ENCODE measurements around the gene UCK1.

Gene UCK1

DNA sequence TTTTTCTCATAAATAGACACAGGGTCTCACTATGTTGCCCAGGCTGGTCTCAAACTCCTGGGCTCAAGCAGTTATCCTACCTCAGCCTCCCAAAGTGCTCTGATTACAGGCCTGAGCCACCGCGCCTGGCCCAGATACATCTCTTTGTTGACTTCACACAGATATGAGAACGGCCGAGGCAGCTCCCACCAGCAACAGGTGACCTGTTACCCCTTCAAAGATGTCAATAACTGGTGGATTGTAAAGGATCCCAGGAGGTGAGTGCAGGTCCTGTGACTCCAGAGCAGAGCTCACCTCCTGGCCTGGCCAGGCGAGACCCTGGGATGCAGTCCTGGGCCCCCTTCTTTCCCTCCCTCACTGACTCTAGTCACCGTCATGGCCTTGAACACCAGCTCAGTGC is 19.2 kb downstream of the UCK1 start:
- 96% methylated on average over 6 of the region's 6 CpGs for WGBS
- H3K36me3 ChIP-seq (ENCODE audit: control insufficient read depth in 1 of 2, insufficient read depth in 2 of 2, low read depth in 1 of 2, low read length in 2 of 2): peaks cover 85 to 87% of the 10 kb centered on the region in 2 experiments
- no peak overlapping the region for H3K4me2 ChIP-seq (ENCODE audit: low read length, poor library complexity, severe bottlenecking)
- no peaks in the 10 kb centered on the region for H3K4me1 ChIP-seq (ENCODE audit: control insufficient read depth, insufficient read depth, low read depth, low read length)
- no peak overlapping the region for H2BK120ac ChIP-seq (ENCODE audit: low read depth, low read length)
- no peak for DNase-seq
- H3K9me3 ChIP-seq (ENCODE audit: control insufficient read depth, low read length): no peaks in the 10 kb centered on the region
- no peak overlapping the region for H3K27ac ChIP-seq (ENCODE audit: low read length, poor library complexity, severe bottlenecking)
- H3K23ac ChIP-seq (ENCODE audit: low read length in 2 of 2): no peak overlapping the region
- no peak overlapping the region for H2AK5ac ChIP-seq (ENCODE audit: low read length, severe bottlenecking)
- H3K9ac ChIP-seq (ENCODE audit: low read length): no peak overlapping the region
- H3K79me1 ChIP-seq (replicated peaks; ENCODE audit: low read length, poor library complexity, severe bottlenecking): peaks cover 9% of the 10 kb centered on the region
- no peak overlapping the region for H4K91ac ChIP-seq (ENCODE audit: low read length)
- H2BK5ac ChIP-seq (ENCODE audit: low read depth, low read length, poor library complexity, severe bottlenecking): no peak overlapping the region
- no peak overlapping the region for H3K14ac ChIP-seq (ENCODE audit: low read length in 2 of 2)
- H2AFZ ChIP-seq (ENCODE audit: low read depth, low read length): no peak overlapping the region
- H3K4me3 ChIP-seq (ENCODE audit: insufficient read depth in 1 of 2, low read depth in 1 of 2, low read length in 2 of 2): no peak overlapping the region
- H3K18ac ChIP-seq (ENCODE audit: low read depth in 1 of 2, low read length in 2 of 2): no peak overlapping the region
- no peak overlapping the region for H2BK15ac ChIP-seq (ENCODE audit: low read depth, poor library complexity, severe bottlenecking)
- H4K8ac ChIP-seq (ENCODE audit: low read length): no peak overlapping the region
- no peaks in the 10 kb centered on the region for H3K27me3 ChIP-seq (ENCODE audit: control insufficient read depth in 1 of 2, insufficient read depth in 1 of 2, low read length in 2 of 2)
- no peak overlapping the region for H2BK12ac ChIP-seq (ENCODE audit: low read length in 2 of 2)
- no peak overlapping the region for H3K4ac ChIP-seq (ENCODE audit: low read depth in 1 of 2, low read length in 2 of 2)

DNA sequence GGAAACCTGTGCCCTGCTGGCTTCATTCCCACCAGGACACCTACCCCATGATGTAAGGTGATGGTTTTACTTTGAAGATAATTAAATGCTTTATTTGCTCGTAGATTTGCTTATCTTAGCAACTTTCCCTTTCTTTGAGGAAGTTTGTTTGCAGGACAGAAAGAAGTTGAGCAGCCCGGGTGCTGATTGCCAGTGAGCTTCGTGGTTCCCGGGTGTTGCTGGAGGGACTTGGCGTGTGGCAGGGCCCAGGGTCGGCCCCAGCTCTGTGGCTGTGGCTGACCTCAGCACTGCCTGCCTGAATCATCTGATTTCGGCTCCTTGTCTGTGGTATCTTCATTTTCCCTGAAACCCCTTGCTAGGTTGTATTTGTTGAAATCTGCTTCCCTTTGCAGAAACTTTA is 19.6 kb downstream of the UCK1 start:
- Histone ChIP-seq H3K23ac (ENCODE audit: low read length in 2 of 2) (no peak overlapping the region), H3K9me3 (ENCODE audit: control insufficient read depth, low read length) (no peaks in the 10 kb centered on the region), H2AK5ac (ENCODE audit: low read length, severe bottlenecking) (no peak overlapping the region), H3K27ac (ENCODE audit: low read length, poor library complexity, severe bottlenecking) (no peak overlapping the region), H2BK12ac (ENCODE audit: low read length in 2 of 2) (no peak overlapping the region), H3K9ac (ENCODE audit: low read length) (no peak overlapping the region), H3K27me3 (ENCODE audit: control insufficient read depth in 1 of 2, insufficient read depth in 1 of 2, low read length in 2 of 2) (no peaks in the 10 kb centered on the region), H2BK120ac (ENCODE audit: low read depth, low read length) (no peak overlapping the region), H3K36me3 (ENCODE audit: control insufficient read depth in 1 of 2, insufficient read depth in 2 of 2, low read depth in 1 of 2, low read length in 2 of 2) (peaks cover 81 to 83% of the 10 kb centered on the region in 2 experiments), H3K14ac (ENCODE audit: low read length in 2 of 2) (no peak overlapping the region), H2BK5ac (ENCODE audit: low read depth, low read length, poor library complexity, severe bottlenecking) (no peak overlapping the region), H3K4ac (ENCODE audit: low read depth in 1 of 2, low read length in 2 of 2) (no peak overlapping the region), H4K8ac (ENCODE audit: low read length) (no peak overlapping the region), H2BK15ac (ENCODE audit: low read depth, poor library complexity, severe bottlenecking) (no peak overlapping the region), H3K4me3 (ENCODE audit: insufficient read depth in 1 of 2, low read depth in 1 of 2, low read length in 2 of 2) (no peak overlapping the region), H3K4me1 (ENCODE audit: control insufficient read depth, insufficient read depth, low read depth, low read length) (no peaks in the 10 kb centered on the region), H3K4me2 (ENCODE audit: low read length, poor library complexity, severe bottlenecking) (no peak overlapping the region), H2AFZ (ENCODE audit: low read depth, low read length) (no peak overlapping the region), H3K18ac (ENCODE audit: low read depth in 1 of 2, low read length in 2 of 2) (no peak overlapping the region), H4K91ac (ENCODE audit: low read length) (no peak overlapping the region), H3K79me1 (replicated peaks; ENCODE audit: low read length, poor library complexity, severe bottlenecking) (peaks cover 9% of the 10 kb centered on the region)
- WGBS: 84% methylated on average over 7 of the region's 7 CpGs
- DNase-seq: no peak

DNA sequence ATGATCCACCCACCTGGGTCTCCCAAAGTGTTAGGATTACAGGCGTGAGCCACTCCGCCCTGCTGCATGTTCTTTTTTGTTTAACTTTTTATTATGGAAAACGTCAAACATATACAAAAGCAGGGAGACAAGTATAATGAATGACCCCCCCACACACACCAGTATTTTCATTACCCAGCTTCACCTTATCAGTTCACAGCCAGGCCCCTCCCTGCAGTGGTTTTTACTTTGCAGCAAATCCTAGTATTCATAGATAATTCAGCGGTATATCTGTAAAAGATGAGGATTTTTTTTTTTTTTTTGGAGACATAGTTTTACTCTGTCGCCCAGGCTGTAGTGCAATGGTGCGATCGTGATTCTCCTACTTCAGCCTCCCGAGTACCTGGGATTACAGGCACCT is 26.1 kb downstream of the UCK1 start:
- Histone ChIP-seq H2AK5ac (ENCODE audit: low read length, severe bottlenecking) (no peak overlapping the region), H3K4me1 (ENCODE audit: control insufficient read depth, insufficient read depth, low read depth, low read length) (peaks cover 24% of the 10 kb centered on the region), H3K4me2 (ENCODE audit: low read length, poor library complexity, severe bottlenecking) (no peak overlapping the region), H3K27me3 (ENCODE audit: control insufficient read depth in 1 of 2, insufficient read depth in 1 of 2, low read length in 2 of 2) (no peaks in the 10 kb centered on the region), H2AFZ (ENCODE audit: low read depth, low read length) (no peak overlapping the region), H2BK5ac (ENCODE audit: low read depth, low read length, poor library complexity, severe bottlenecking) (no peak overlapping the region), H3K4ac (ENCODE audit: low read depth in 1 of 2, low read length in 2 of 2) (no peak overlapping the region), H3K23ac (ENCODE audit: low read length in 2 of 2) (no peak overlapping the region), H3K9ac (ENCODE audit: low read length) (no peak overlapping the region), H2BK12ac (ENCODE audit: low read length in 2 of 2) (no peak overlapping the region), H3K9me3 (ENCODE audit: control insufficient read depth, low read length) (no peaks in the 10 kb centered on the region), H3K79me1 (replicated peaks; ENCODE audit: low read length, poor library complexity, severe bottlenecking) (peaks cover 23% of the 10 kb centered on the region), H3K36me3 (ENCODE audit: control insufficient read depth in 1 of 2, insufficient read depth in 2 of 2, low read depth in 1 of 2, low read length in 2 of 2) (peaks cover 34 to 40% of the 10 kb centered on the region in 2 experiments), H3K18ac (ENCODE audit: low read depth in 1 of 2, low read length in 2 of 2) (no peak overlapping the region), H3K4me3 (ENCODE audit: insufficient read depth in 1 of 2, low read depth in 1 of 2, low read length in 2 of 2) (no peak overlapping the region), H3K27ac (ENCODE audit: low read length, poor library complexity, severe bottlenecking) (no peak overlapping the region), H4K91ac (ENCODE audit: low read length) (no peak overlapping the region), H4K8ac (ENCODE audit: low read length) (no peak overlapping the region), H2BK15ac (ENCODE audit: low read depth, poor library complexity, severe bottlenecking) (no peak overlapping the region), H2BK120ac (ENCODE audit: low read depth, low read length) (no peak overlapping the region), H3K14ac (ENCODE audit: low read length in 2 of 2) (no peak overlapping the region)
- WGBS: over 99% methylated on average over 7 of the region's 8 CpGs
- DNase-seq: no peak

DNA sequence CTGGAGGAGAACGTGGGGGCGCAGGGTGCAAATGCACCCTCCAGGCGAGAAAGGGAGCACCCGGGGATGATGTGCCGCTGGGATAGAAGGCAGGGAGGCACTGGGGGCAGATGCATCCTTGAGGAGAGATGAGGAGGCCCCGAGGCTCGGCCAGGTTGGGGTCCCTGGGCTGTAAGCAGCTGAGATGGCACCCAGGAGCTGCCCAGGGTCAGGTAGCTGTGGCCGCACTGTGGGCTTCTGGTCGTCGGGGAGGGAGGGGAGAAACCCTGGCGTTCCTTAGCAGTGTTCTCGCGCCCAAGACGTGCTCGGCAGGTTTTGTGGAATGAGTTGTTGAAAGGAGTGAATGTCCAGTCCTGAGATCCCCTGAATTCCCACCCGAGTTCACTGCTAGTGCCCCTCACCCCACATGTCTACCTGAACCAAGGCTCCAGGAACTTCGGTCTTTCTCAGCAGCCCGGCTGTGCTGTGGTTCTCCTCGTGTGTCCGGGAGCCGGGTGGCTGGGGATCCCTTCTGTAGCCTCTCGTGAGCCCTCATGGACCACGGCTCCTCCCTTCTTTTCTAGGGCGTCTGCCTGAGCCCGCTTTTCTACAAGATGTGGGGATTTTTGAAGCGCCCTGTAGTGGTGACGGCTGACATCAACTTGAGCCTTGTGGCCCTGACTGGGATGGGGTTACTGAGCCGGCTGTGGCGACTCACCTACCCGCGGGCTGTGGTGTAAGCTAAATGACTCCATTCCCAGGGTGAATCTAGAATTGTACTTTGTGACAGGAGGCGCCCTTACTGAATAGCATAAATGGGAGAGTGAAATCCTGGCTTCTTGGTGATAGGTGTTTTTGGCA is 27.2 kb downstream of the UCK1 start:
- no peak overlapping the region for H2BK15ac ChIP-seq (ENCODE audit: low read depth, poor library complexity, severe bottlenecking)

More for the DNA sequence above, 27.2 kb downstream of the UCK1 start:
- H3K23ac ChIP-seq (ENCODE audit: low read length in 2 of 2): peak overlapping the region in 1 of 2 experiments; percentile 37
- no peak overlapping the region for H4K8ac ChIP-seq (ENCODE audit: low read length)
- H3K4me2 ChIP-seq (ENCODE audit: low read length, poor library complexity, severe bottlenecking): peak overlapping the region; percentile 83
- H3K14ac ChIP-seq (ENCODE audit: low read length in 2 of 2): peak overlapping the region in 1 of 2 experiments; percentile 97
- WGBS: 46% methylated on average over 27 of the region's 32 CpGs
- H3K18ac ChIP-seq (ENCODE audit: low read depth in 1 of 2, low read length in 2 of 2): peak overlapping the region in 1 of 2 experiments; percentile 73
- H3K27me3 ChIP-seq (ENCODE audit: control insufficient read depth in 1 of 2, insufficient read depth in 1 of 2, low read length in 2 of 2): no peaks in the 10 kb centered on the region
- H3K27ac ChIP-seq (ENCODE audit: low read length, poor library complexity, severe bottlenecking): no peak overlapping the region
- peak overlapping the region in 1 of 2 experiments; percentile 83 for H3K4ac ChIP-seq (ENCODE audit: low read depth in 1 of 2, low read length in 2 of 2)
- H2BK120ac ChIP-seq (ENCODE audit: low read depth, low read length): no peak overlapping the region
- peaks cover 33 to 41% of the 10 kb centered on the region in 2 experiments for H3K36me3 ChIP-seq (ENCODE audit: control insufficient read depth in 1 of 2, insufficient read depth in 2 of 2, low read depth in 1 of 2, low read length in 2 of 2)
- H2BK12ac ChIP-seq (ENCODE audit: low read length in 2 of 2): peak overlapping the region in 1 of 2 experiments; percentile 51
- H3K9ac ChIP-seq (ENCODE audit: low read length): peak overlapping the region; percentile 86
- no peak overlapping the region for H2AK5ac ChIP-seq (ENCODE audit: low read length, severe bottlenecking)
- H3K4me3 ChIP-seq (ENCODE audit: insufficient read depth in 1 of 2, low read depth in 1 of 2, low read length in 2 of 2): peak overlapping the region; percentile 65 to 91
- peak overlapping the region; percentile 74 for H2AFZ ChIP-seq (ENCODE audit: low read depth, low read length)
- H3K4me1 ChIP-seq (ENCODE audit: control insufficient read depth, insufficient read depth, low read depth, low read length): peaks cover 24% of the 10 kb centered on the region
- no peak overlapping the region for H4K91ac ChIP-seq (ENCODE audit: low read length)
- no peaks in the 10 kb centered on the region for H3K9me3 ChIP-seq (ENCODE audit: control insufficient read depth, low read length)
- peaks cover 25% of the 10 kb centered on the region for H3K79me1 ChIP-seq (replicated peaks; ENCODE audit: low read length, poor library complexity, severe bottlenecking)
- peak; percentile 62 for DNase-seq
- H2BK5ac ChIP-seq (ENCODE audit: low read depth, low read length, poor library complexity, severe bottlenecking): no peak overlapping the region

Data from mesenchymal stem cell (in vitro differentiated cells and primary cell).